GM19193 (cell line): ENCODE data around the gene RRP1.

Source experiments
- POLR2A ChIP-seq: IDR thresholded peaks from 4 replicates; pipeline ENCODE4 v1.6.1; 2011; ENCODE audit not compliant: insufficient read depth, insufficient read length; ENCODE audit errors: extremely low read depth

Gene RRP1

GRCh38 chr21:43812957-43813655, 23.7 kb downstream of the RRP1 start:
- TF ChIP-seq POLR2A, result no peak

- TF ChIP-seq POLR2A, result no peak
Measured at GRCh38 chr21:43813656-43813980, 24.2 kb downstream of the RRP1 start.

- no peak for TF ChIP-seq POLR2A
Measured at GRCh38 chr21:43814215-43815106, 25.1 kb downstream of the RRP1 start.

- no peak for TF ChIP-seq POLR2A
Measured at GRCh38 chr21:43815107-43815613, 25.8 kb downstream of the RRP1 start.

GRCh38 chr21:43815991-43816390, 26.6 kb downstream of the RRP1 start:
- no peak for TF ChIP-seq POLR2A

- TF ChIP-seq POLR2A, result no peak
Measured at GRCh38 chr21:43816611-43817071, 27.3 kb downstream of the RRP1 start.

GRCh38 chr21:43817157-43818086, 28.0 kb downstream of the RRP1 start:
- TF ChIP-seq POLR2A, result no peak

- TF ChIP-seq POLR2A, result no peak
Measured at GRCh38 chr21:43818685-43819084, 29.3 kb downstream of the RRP1 start.

GRCh38 chr21:43819511-43820405, 30.4 kb downstream of the RRP1 start:
- no peak for TF ChIP-seq POLR2A

- no peak for TF ChIP-seq POLR2A
Measured at GRCh38 chr21:43820466-43820865, 31.1 kb downstream of the RRP1 start.

GRCh38 chr21:43824333-43825241, 35.2 kb downstream of the RRP1 start:
- no peak for TF ChIP-seq POLR2A

GRCh38 chr21:43825242-43825935, 36.0 kb downstream of the RRP1 start:
- TF ChIP-seq POLR2A, result no peak
